K562 (cell line): ENCODE results near the gene CREB3L4. TPM values are rescaled to one million over a fixed set of nuclear protein-coding genes. Genes with fewer than 3 reads are reported as not detected.

ENCODE experiments used
- ATAC-seq: fragments of 200-7000 bp; cut with Tn5 transposase; 3 replicates; pipeline ENCODE4 v1.9.1; 2020; ENCODE audit warnings: moderate library complexity
- BruUV-seq: library from RNA; stranded (reverse); fragments of 400-500 nt; replicated peaks from 2 replicates; lab custom pipeline; 2021; lab: Mats Ljungman, UMichigan
- CTCF ChIA-PET: fragments of 300-600 bp; formaldehyde crosslinking; extraction: SDS; loops from one replicate; lab custom pipeline; 2021; ENCODE audit warnings: low intra/inter-chr PET ratio; lab: Yijun Ruan, JAX
- POLR2A ChIA-PET: fragments of 300-600, 350-650 bp; sonication (Branson Sonifier 250); formaldehyde crosslinking; extraction: SDS; loops from one replicate; lab custom pipeline; 2021; ENCODE audit warnings: antibody characterized with exemption, inconsistent platforms; lab: Yijun Ruan, JAX
- DNase-seq, 4 experiments: peaks; one replicate each; pipeline versions ENCODE4 v3.0.0 to v3.0.0-alpha.2; 2011 to 2018; ENCODE audit warnings: low spot score in 3 of 4, mixed read lengths in 3 of 4; ENCODE audit errors: extremely low read depth in 1 of 4
- FAIRE-seq: peaks from 2 replicates; lab custom pipeline; 2011; peaks lifted over from hg19 to GRCh38; lab: Jason Lieb, UNC
- H2AFZ ChIP-seq: 2 replicates; pipeline ENCODE4 v1.6.0; 2011; ENCODE audit warnings: low read depth, low read length, control low read depth, inconsistent platforms
- H3K27ac ChIP-seq: fragments of 200-600 bp; 3 replicates; pipeline ENCODE4 v1.8.0; 2011; ENCODE audit warnings: low read depth, mild to moderate bottlenecking, control low read depth, inconsistent platforms, low read length, moderate library complexity, mixed read lengths; ENCODE audit errors: extremely low read depth
- H3K27me3 ChIP-seq, 2 experiments: fragments of 300-600 bp in 1 of 2; 2 replicates in 1 of 2; 3 replicates in 1 of 2; pipeline versions ENCODE4 v1.6.0 to v1.8.0; 2011; ENCODE audit warnings: inconsistent platforms in 2 of 2, low read length in 2 of 2, mild to moderate bottlenecking in 1 of 2, mixed read lengths in 1 of 2, moderate library complexity in 1 of 2; ENCODE audit not compliant: control insufficient read depth in 2 of 2, insufficient read depth in 2 of 2
- H3K36me3 ChIP-seq: fragments of 300-600 bp; 3 replicates; pipeline ENCODE4 v1.8.0; 2011; ENCODE audit warnings: mild to moderate bottlenecking, low read length, inconsistent platforms; ENCODE audit not compliant: control insufficient read depth, insufficient read depth
- H3K4me1 ChIP-seq, 2 experiments: fragments of 200-600 bp in 1 of 2; replicated peaks in 1 of 2; 2 replicates in 1 of 2; 3 replicates in 1 of 2; pipeline versions ENCODE4 v1.5.1 to v1.8.0; 2011; ENCODE audit warnings: inconsistent platforms in 2 of 2, low read length in 2 of 2, mild to moderate bottlenecking in 1 of 2, mixed read lengths in 1 of 2, moderate library complexity in 1 of 2; ENCODE audit not compliant: control insufficient read depth in 2 of 2, insufficient read depth in 2 of 2
- H3K4me2 ChIP-seq: 2 replicates; pipeline ENCODE4 v1.6.1; 2011; ENCODE audit warnings: low read length, control low read depth, inconsistent platforms, mixed read lengths; ENCODE audit not compliant: insufficient read depth
- H3K4me3 ChIP-seq: fragments of 200-600 bp; sonication (generic), shearing (Covaris generic); 2 replicates; pipeline ENCODE4 v1.5.1; 2016; ENCODE audit warnings: control low read depth, inconsistent platforms
- H3K79me2 ChIP-seq: fragments of 200-600 bp; 3 replicates; pipeline ENCODE4 v1.8.0; 2011; ENCODE audit warnings: low read length, inconsistent platforms; ENCODE audit not compliant: control insufficient read depth, insufficient read depth
- H3K9ac ChIP-seq, 2 experiments: 2 replicates each; pipeline versions ENCODE4 v1.6.0 to v1.6.1; 2011; ENCODE audit warnings: low read depth in 2 of 2, low read length in 2 of 2, control low read depth in 1 of 2, inconsistent platforms in 1 of 2, mild to moderate bottlenecking in 1 of 2, mixed read lengths in 1 of 2; ENCODE audit not compliant: insufficient read depth in 1 of 2
- H3K9me1 ChIP-seq: one replicate; pipeline ENCODE4 v1.6.0; 2011; ENCODE audit warnings: inconsistent platforms, mild to moderate bottlenecking, low read length, moderate library complexity; ENCODE audit not compliant: control insufficient read depth, insufficient read depth
- H3K9me3 ChIP-seq: replicated peaks from 2 replicates; pipeline ENCODE4 v1.5.1; 2011; ENCODE audit warnings: low read depth, low read length, inconsistent platforms; ENCODE audit not compliant: control insufficient read depth, insufficient read depth
- H4K20me1 ChIP-seq: replicated peaks from 2 replicates; pipeline ENCODE4 v1.6.1; 2011; ENCODE audit warnings: low read length, inconsistent platforms, mixed read lengths; ENCODE audit not compliant: control insufficient read depth, insufficient read depth
- CCNT2 ChIP-seq: IDR thresholded peaks from 2 replicates; pipeline ENCODE4 v1.6.1; 2011; ENCODE audit warnings: borderline replicate concordance, low read depth, mild to moderate bottlenecking, moderate library complexity, mixed read lengths, low read length; ENCODE audit not compliant: insufficient read length; ENCODE audit errors: extremely low read depth
- FOXM1 ChIP-seq, 2 experiments: fragments of 450-650 bp in 1 of 2; sonication (generic) in 1 of 2; formaldehyde crosslinking in 1 of 2; IDR thresholded peaks; 2 replicates each; pipeline versions ENCODE4 v1.6.1 to v1.9.0; 2017 to 2022; ENCODE audit warnings: low read depth in 2 of 2, mild to moderate bottlenecking in 2 of 2, missing genetic modification reagents in 1 of 2, moderate library complexity in 1 of 2
- GABPA ChIP-seq: fragments of 200-800 bp; sonication (Bioruptor generic); conservative IDR thresholded peaks from 2 replicates; pipeline ENCODE4 v1.6.1; 2016; ENCODE audit warnings: low read depth, missing genetic modification characterization, missing compliant biosample characterization
- GTF2A2 ChIP-seq: IDR thresholded peaks from 2 replicates; pipeline ENCODE4 v1.6.1; 2016; ENCODE audit warnings: mild to moderate bottlenecking, missing genetic modification characterization, missing compliant biosample characterization
- HMGXB4 ChIP-seq: sonication (generic); formaldehyde crosslinking; IDR thresholded peaks from 2 replicates; pipeline ENCODE4 v1.8.1; 2023; ENCODE audit warnings: mild to moderate bottlenecking, missing genetic modification reagents
- HNRNPH1 ChIP-seq: fragments of 200-400 bp; formaldehyde crosslinking; optimal IDR thresholded peaks from 2 replicates; pipeline ENCODE3; 2017; ENCODE audit warnings: low read depth, mild to moderate bottlenecking, low read length, moderate library complexity
- IRF2 ChIP-seq: sonication (generic); formaldehyde crosslinking; IDR thresholded peaks from 2 replicates; pipeline ENCODE4 v1.8.1; 2022; ENCODE audit warnings: mild to moderate bottlenecking, missing genetic modification reagents
- MBD2 ChIP-seq: sonication (generic); IDR thresholded peaks from 2 replicates; pipeline ENCODE4 v1.6.1; 2016; ENCODE audit warnings: low read depth, borderline replicate concordance
- PREB ChIP-seq: sonication (generic); formaldehyde crosslinking; IDR thresholded peaks from 2 replicates; pipeline ENCODE4 v1.8.1; 2023; ENCODE audit warnings: mild to moderate bottlenecking, missing genetic modification reagents
- RFX5 ChIP-seq: IDR thresholded peaks from 2 replicates; pipeline ENCODE4 v1.6.1; 2011; ENCODE audit warnings: low read depth, mild to moderate bottlenecking, improper control_type of control experiment, low read length
- SIN3A ChIP-seq, 2 experiments: fragments of 150-350 bp in 1 of 2; IDR thresholded peaks; 2 replicates each; pipeline ENCODE4 v1.6.1; 2011 to 2016; ENCODE audit warnings: borderline replicate concordance in 2 of 2, low read depth in 2 of 2, low read length in 2 of 2, mild to moderate bottlenecking in 2 of 2, moderate library complexity in 2 of 2; ENCODE audit not compliant: control insufficient read depth in 1 of 2
- XRCC3 ChIP-seq: fragments of 450-650 bp; IDR thresholded peaks from 2 replicates; pipeline ENCODE4 v1.6.1; 2017; ENCODE audit warnings: mild to moderate bottlenecking, moderate library complexity
- YY1 ChIP-seq, 3 experiments: IDR thresholded peaks; 2 replicates each; pipeline ENCODE4 v1.6.1; 2011; ENCODE audit warnings: low read length in 2 of 3, mild to moderate bottlenecking in 2 of 3, moderate library complexity in 2 of 3, borderline replicate concordance in 1 of 3, control low read depth in 1 of 3, low read depth in 1 of 3; ENCODE audit not compliant: insufficient read depth in 3 of 3, insufficient replicate concordance in 2 of 3, control insufficient read depth in 1 of 3, insufficient read length in 1 of 3; ENCODE audit errors: extremely low read depth in 1 of 3
- ZBTB1 ChIP-seq: sonication (generic); formaldehyde crosslinking; IDR thresholded peaks from 2 replicates; pipeline ENCODE4 v1.8.1; 2023; ENCODE audit warnings: missing genetic modification reagents, low read depth, mild to moderate bottlenecking, borderline replicate concordance
- ZNF12 ChIP-seq: sonication (generic); formaldehyde crosslinking; IDR thresholded peaks from 2 replicates; pipeline ENCODE4 v1.4.0; 2020; ENCODE audit warnings: mild to moderate bottlenecking, missing genetic modification reagents
- ZNF740 ChIP-seq, 3 experiments: fragments of 200-800 bp in 1 of 3; sonication (Bioruptor generic) in 1 of 3; sonication (generic) in 1 of 3; formaldehyde crosslinking in 1 of 3; IDR thresholded peaks; 2 replicates each; pipeline versions ENCODE4 v1.6.1 to v1.8.0; 2016 to 2022; ENCODE audit warnings: mild to moderate bottlenecking in 2 of 3, missing compliant biosample characterization in 2 of 3, missing genetic modification characterization in 2 of 3, missing genetic modification reagents in 1 of 3
- WGBS: fragments of 100-300 bp; shearing (Covaris generic); methylation state at CpG from one replicate; pipeline ENCODE4 v1.1.6; 2016; ENCODE audit warnings: low coverage, mixed read lengths; ENCODE audit not compliant: insufficient coverage; ENCODE audit errors: missing lambda C conversion rate; 5-methylcytosine and 5-hydroxymethylcytosine counted together
- in situ Hi-C: fragments of 300-500 bp; cut with MboI; formaldehyde crosslinking; loops from 4 replicates; pipeline ENCODE4 v1.15.0; 2018; ENCODE audit warnings: inconsistent platforms, mixed read lengths
- intact Hi-C: fragments of 100-400 bp; cut with micrococcal nuclease; formaldehyde crosslinking; loops from 2 replicates; pipeline ENCODE4 v1.14.2; 2022
- polyA plus RNA-seq, 8 experiments: library from polyadenylated mRNA; depleted of rRNA in 4 of 8; stranded (reverse) in 5 of 8; unstranded in 3 of 8; fragments of >200 nt; fragmentation: Nextera tagmentation in 2 of 8; fragmentation: Illumina TruSeq in 1 of 8; extraction: Ambion mirVana in 2 of 8; extraction: Trizol in 1 of 8; gene quantifications; 2 replicates each; pipeline versions ENCODE4 v1.2.1 to v1.2.3, GENCODE V29; 2011 to 2014; ENCODE audit warnings: inconsistent platforms in 1 of 8, missing spikeins in 1 of 8
- total RNA-seq, 7 experiments: library from RNA; depleted of rRNA in 6 of 7; stranded (reverse); fragments of >200 nt in 6 of 7; fragmentation: Illumina TruSeq in 2 of 7; extraction: Trizol in 2 of 7; gene quantifications; 2 replicates each; pipeline versions ENCODE4 v1.2.1 to v1.2.3, GENCODE V29; 2011 to 2021; ENCODE audit warnings: low replicate concordance in 1 of 7

Gene CREB3L4
- total and polyA plus RNA-seq, 9 of the 15 experiments (the other 6 are each of a cell fraction or from before 2014, with no cell fraction given) = 9.9 to 18.6 (median 13.9) TPM

- ATAC-seq (no peak; the same call in 2 of the 3 replicates), DNase-seq (peak; percentile 61 to 71 (median 66)), FAIRE-seq (no peak)
- Histone ChIP-seq H3K4me1 (peaks cover 13 to 17% of the 10 kb centered on the region in 2 experiments; a peak in 4 of 5 replicates), H3K9ac (peak overlapping the region; percentile 98 to 100), H3K4me3 (peak overlapping the region; percentile 84), H3K4me2 (peak overlapping the region; percentile 99), H2AFZ (peak overlapping the region; percentile 89), H3K79me2 (peaks cover 42% of the 10 kb centered on the region), H4K20me1 (no peaks in the 10 kb centered on the region), H3K27ac (peak overlapping the region; percentile 91), H3K9me3 (no peaks in the 10 kb centered on the region), H3K9me1 (no peaks in the 10 kb centered on the region), H3K36me3 (peaks cover 37% of the 10 kb centered on the region), H3K27me3 (no peaks in the 10 kb centered on the region)
- ChIA-PET POLR2A (interaction anchor here (0.8 to 7.1 kb wide), 12 partner anchors 9 to 310 kb away, joined by 3 to 104 read pairs (median 7); partner anchors contain the start of genes CREB3L4, CRTC2, DENND4B and RAB13), CTCF (no interaction called here)
- whole genome bisulfite sequencing = 1% methylated on average over 13 of the region's 16 CpGs
- BruUV-seq = no TSS peak
- in situ Hi-C loops = no loop called here
- intact Hi-C loops = no loop called here
- TF ChIP-seq HNRNPH1 (no peak), IRF2 (no peak), GTF2A2 (tag) (no peak), MBD2 (no peak), RFX5 (no peak), ZNF12 (no peak), XRCC3 (no peak), ZBTB1 (peak; percentile 63; the same call in 1 of the 2 replicates), GABPA (no peak), YY1 (IDR thresholded peaks at IDR 0.05; ENCODE audit: borderline replicate concordance in 1 of 3, control insufficient read depth in 1 of 3, extremely low read depth in 1 of 3, insufficient read depth in 3 of 3, insufficient read length in 1 of 3, insufficient replicate concordance in 2 of 3, low read depth in 1 of 3, low read length in 2 of 3) (peak in 2 of 3 experiments; percentile 28 to 38), HMGXB4 (CRISPR knock-in tag) (no peak), FOXM1 (IDR thresholded peaks at IDR 0.05; ENCODE audit: low read depth) (no peak), FOXM1 (CRISPR knock-in tag; IDR thresholded peaks at IDR 0.05; ENCODE audit: low read depth) (no peak), SIN3A (IDR thresholded peaks at IDR 0.05; ENCODE audit: borderline replicate concordance in 2 of 2, control insufficient read depth in 1 of 2, low read depth in 2 of 2, low read length in 2 of 2) (peak in 1 of 2 experiments; percentile 71; a peak in 2 of 4 replicates), ZNF740 (CRISPR knock-in tag; IDR thresholded peaks at IDR 0.05) (no peak), ZNF740 (tag; IDR thresholded peaks at IDR 0.05) (0 out of 4 replicates have a peak, but pooled peaks of 1 of the 2 experiments have one; percentile 45), CCNT2 (no peak), PREB (0 out of 2 replicates have a peak, but pooled peaks have one; percentile 47)
These were observed 9.1 kb downstream of the CREB3L4 start for GRCh38 chr1:153976819-153977249.
